Measurements from ENCODE around the gene PARP4. TPM values are rescaled to one million over a fixed set of nuclear protein-coding genes. Genes with fewer than 3 reads are reported as not detected.

Gene PARP4
- total and polyA plus RNA-seq, 2 of the 4 experiments (the other 2 are of a cell fraction): 31.7 to 50.2 TPM

- ChIA-PET POLR2A (ENCODE audit: unreplicated experiment) (no interaction called here), CTCF (no interaction called here)
- H2BK15ac ChIP-seq (ENCODE audit: low read depth, low read length): no peak overlapping the region
- DNase-seq (no peak), ATAC-seq (ENCODE audit: low read depth) (no peak)
- no peaks in the 10 kb centered on the region for H3K36me3 ChIP-seq (ENCODE audit: control insufficient read depth, insufficient read depth, low read length)
- no peak overlapping the region for H3K4me2 ChIP-seq (ENCODE audit: low read depth, low read length)
- dilution Hi-C loops (cut with HindIII; ENCODE audit: low sequenced_read_pairs, unreplicated experiment) (no loop called here), intact Hi-C loops (cut with micrococcal nuclease) (no loop called here), in situ Hi-C loops (cut with MboI; ENCODE audit: low sequenced_read_pairs) (no loop called here)
- H3K4me1 ChIP-seq (ENCODE audit: control insufficient read depth, insufficient read depth, low read length): no peaks in the 10 kb centered on the region
- H3K9me3 ChIP-seq (ENCODE audit: control insufficient read depth, insufficient read depth, low read length): no peaks in the 10 kb centered on the region
- H3K27me3 ChIP-seq (ENCODE audit: control insufficient read depth, insufficient read depth, low read length): peaks cover 8% of the 10 kb centered on the region; the same call in 1 of the 2 replicates
- H4K20me1 ChIP-seq (ENCODE audit: insufficient read depth, low read length): no peaks in the 10 kb centered on the region
- H3K56ac ChIP-seq (ENCODE audit: extremely low read depth, insufficient read depth, low read length): no peak overlapping the region
- H3K23ac ChIP-seq (ENCODE audit: low read depth, low read length): no peak overlapping the region
- no peak overlapping the region for H2AK5ac ChIP-seq (ENCODE audit: low read depth, low read length)
- no peak overlapping the region for H2AFZ ChIP-seq (replicated peaks; ENCODE audit: low read length, poor library complexity)
- H2BK120ac ChIP-seq (ENCODE audit: low read depth, low read length): no peak overlapping the region
- no TSS peak for BruUV-seq (replicated peaks)
- 74% methylated on average over 11 of the region's 23 CpGs; no CpG with 5 or more reads in 1 of the 2 experiments for WGBS, 2 experiments (ENCODE audit: extremely low coverage in 2 of 2, insufficient read length in 1 of 2)
- H2BK5ac ChIP-seq (ENCODE audit: low read depth, low read length, poor library complexity, severe bottlenecking): no peak overlapping the region
- H4K91ac ChIP-seq (ENCODE audit: insufficient read depth, low read depth, low read length): no peak overlapping the region
- no peak overlapping the region for H4K8ac ChIP-seq (ENCODE audit: low read depth in 2 of 2, low read length in 2 of 2)
- H4K5ac ChIP-seq (ENCODE audit: low read depth, low read length): no peak overlapping the region
- H3K4ac ChIP-seq (ENCODE audit: low read depth, low read length): no peak overlapping the region
- no peak overlapping the region for H3K4me3 ChIP-seq (ENCODE audit: insufficient read depth, low read depth, low read length)
- no peak overlapping the region for H3K14ac ChIP-seq (replicated peaks; ENCODE audit: low read depth, low read length)
- no peak overlapping the region for H2AK9ac ChIP-seq (replicated peaks; ENCODE audit: low read depth, low read length, poor library complexity)
- H2BK20ac ChIP-seq (ENCODE audit: low read depth, low read length): no peak overlapping the region
- no peak overlapping the region for H3K27ac ChIP-seq (ENCODE audit: insufficient read depth, low read length)
- H3K9ac ChIP-seq (ENCODE audit: low read depth, low read length): no peak overlapping the region
- TF ChIP-seq NFE2L2 (IDR thresholded peaks at IDR 0.05; ENCODE audit: low read depth, low read length): no peak
- TF ChIP-seq CEBPB (IDR thresholded peaks at IDR 0.05; ENCODE audit: low read depth, low read length): no peak
- no peak for TF ChIP-seq RFX5 (IDR thresholded peaks at IDR 0.05; ENCODE audit: low read depth, low read length)
- no peak for TF ChIP-seq RCOR1 (IDR thresholded peaks at IDR 0.05; ENCODE audit: insufficient replicate concordance, low read length)
- no peak for TF ChIP-seq CHD1 (IDR thresholded peaks at IDR 0.05; ENCODE audit: low read depth, low read length)
- H3K79me1 ChIP-seq (ENCODE audit: low read depth in 1 of 2, low read length in 2 of 2): no peaks in the 10 kb centered on the region
- no peaks in the 10 kb centered on the region for H3K9me1 ChIP-seq (ENCODE audit: insufficient read depth, low read length)
- no peak overlapping the region for H3K18ac ChIP-seq (ENCODE audit: low read depth, low read length)
These were observed 125.5 kb downstream of the PARP4 start for GRCh38 chr13:24386816-24387708.

Measured in IMR-90 (cell line).